K562 treated with DMSO at 1 percent for 4 hours (cell line): ENCODE measurements around the gene ALG9. TPM values are rescaled to one million over a fixed set of nuclear protein-coding genes. Genes with fewer than 3 reads are reported as not detected.

Experiments used
- total RNA-seq: library from RNA; unstranded; fragments of 300-600 nt; gene quantifications from 2 replicates; pipeline ENCODE4 v1.2.3, GENCODE V29; 2022; ENCODE audit not compliant: insufficient read depth

The ALG9 gene, protein sequence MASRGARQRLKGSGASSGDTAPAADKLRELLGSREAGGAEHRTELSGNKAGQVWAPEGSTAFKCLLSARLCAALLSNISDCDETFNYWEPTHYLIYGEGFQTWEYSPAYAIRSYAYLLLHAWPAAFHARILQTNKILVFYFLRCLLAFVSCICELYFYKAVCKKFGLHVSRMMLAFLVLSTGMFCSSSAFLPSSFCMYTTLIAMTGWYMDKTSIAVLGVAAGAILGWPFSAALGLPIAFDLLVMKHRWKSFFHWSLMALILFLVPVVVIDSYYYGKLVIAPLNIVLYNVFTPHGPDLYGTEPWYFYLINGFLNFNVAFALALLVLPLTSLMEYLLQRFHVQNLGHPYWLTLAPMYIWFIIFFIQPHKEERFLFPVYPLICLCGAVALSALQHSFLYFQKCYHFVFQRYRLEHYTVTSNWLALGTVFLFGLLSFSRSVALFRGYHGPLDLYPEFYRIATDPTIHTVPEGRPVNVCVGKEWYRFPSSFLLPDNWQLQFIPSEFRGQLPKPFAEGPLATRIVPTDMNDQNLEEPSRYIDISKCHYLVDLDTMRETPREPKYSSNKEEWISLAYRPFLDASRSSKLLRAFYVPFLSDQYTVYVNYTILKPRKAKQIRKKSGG
- total RNA-seq = 13.7 and 16.7 TPM in 2 replicates

DNA sequence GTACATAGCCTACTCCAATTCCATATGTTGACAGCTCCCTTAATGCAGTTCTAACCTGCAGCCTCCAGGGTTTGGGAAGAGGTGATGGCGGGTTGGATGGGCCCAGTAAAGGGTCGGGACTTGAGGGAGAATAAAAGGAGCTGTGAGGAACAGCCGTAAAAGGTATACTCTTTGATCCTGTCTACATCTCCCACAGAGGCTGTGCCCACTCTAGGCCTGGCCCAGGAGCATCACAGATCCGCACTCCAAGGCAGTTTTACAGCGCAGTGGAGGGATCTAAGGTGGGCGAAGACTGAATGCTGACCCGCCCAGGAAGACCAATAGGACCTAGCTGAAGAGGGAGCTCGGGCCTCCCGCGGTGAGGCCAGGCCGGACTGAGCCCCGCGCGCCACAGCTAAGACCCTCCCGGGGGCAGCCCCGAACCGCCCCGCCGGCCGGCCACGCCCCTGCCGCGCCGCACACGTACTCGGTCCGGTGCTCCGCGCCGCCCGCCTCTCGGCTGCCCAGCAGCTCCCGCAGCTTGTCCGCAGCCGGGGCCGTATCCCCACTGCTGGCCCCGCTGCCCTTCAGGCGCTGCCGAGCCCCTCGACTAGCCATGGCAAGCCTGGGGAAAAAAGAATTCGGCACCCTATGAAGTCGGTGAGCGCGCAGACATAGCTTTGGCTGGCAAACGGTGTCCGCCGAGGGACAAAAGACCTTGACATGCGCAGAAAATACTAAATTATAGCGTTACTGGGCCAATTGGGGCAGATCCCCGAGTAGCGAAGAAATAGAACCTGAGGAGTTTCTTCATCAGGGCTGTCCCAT is at the start of gene ALG9:
Gene ALG9 (minus strand): TSS at position 696 of the 807 bp plus-strand sequence. CDS start 99 bp downstream, at position 597.

DNA sequence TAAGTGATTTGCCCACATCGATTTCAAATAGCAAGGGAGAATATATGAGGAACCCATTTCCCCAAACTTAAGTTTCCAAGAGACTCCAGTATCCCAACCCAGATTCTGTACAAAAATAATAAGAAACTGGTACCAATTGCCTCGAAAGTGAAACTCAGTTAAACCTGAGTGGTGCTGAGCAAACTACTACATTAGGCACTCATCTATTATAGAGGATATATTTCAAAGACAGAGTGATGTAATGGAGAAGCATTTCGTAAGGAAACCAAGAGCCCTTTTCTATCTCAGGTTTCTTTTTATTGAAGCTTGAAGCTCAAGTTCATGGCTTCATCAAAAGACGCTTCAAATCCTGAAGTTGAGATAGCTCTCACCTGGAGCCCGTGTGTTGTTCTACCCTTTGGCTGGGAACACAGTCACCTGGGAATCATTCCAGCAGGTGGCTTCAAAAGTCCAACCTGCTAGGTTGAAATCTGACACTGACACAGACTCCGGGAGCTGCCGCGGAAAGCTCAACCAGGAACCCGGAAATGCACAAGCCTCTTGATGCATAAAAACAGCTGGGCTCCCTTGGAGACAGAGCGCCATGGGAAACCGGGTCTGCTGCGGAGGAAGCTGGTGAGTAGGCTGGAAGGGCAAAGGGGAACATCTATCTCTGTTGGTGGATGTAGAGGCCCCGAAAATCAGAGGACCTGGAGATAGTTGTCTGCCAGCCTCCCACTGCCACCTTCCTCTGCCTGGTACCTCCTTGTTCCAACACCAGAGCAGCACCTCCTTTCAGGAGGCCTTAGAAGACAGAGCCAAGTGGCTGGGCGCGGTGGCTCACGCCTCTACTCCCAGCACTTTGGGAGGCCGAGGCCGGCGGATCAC is 47.2 kb upstream of the ALG9 start, which contains the start of gene C11orf52:
Gene C11orf52 (plus strand): TSS at position 524 of the 867 bp plus-strand sequence. CDS start 60 bp downstream, at position 584.

DNA sequence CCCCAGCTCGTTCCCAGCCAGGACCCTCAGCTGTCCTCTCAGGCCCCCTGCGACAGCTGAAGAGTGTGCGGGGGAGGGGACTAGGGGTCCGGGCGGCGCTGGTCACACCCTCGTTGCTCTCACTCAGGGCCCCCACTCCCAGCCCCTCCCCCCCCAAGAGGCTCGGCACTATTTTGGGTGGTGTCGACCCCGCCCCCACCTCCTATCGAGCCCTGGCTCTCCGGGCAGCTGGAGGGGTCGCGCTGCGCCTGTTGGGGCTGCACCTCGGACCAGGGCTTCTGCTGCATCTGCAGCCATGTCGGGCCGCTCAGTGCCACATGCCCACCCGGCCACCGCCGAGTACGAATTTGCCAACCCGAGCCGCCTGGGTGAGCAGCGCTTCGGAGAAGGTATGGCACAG is 41.2 kb upstream of the ALG9 start, which contains the start of gene HSPB2:
Gene HSPB2 (plus strand): TSS at position 200 of the 400 bp plus-strand sequence. CDS start 96 bp downstream, at position 296.

DNA sequence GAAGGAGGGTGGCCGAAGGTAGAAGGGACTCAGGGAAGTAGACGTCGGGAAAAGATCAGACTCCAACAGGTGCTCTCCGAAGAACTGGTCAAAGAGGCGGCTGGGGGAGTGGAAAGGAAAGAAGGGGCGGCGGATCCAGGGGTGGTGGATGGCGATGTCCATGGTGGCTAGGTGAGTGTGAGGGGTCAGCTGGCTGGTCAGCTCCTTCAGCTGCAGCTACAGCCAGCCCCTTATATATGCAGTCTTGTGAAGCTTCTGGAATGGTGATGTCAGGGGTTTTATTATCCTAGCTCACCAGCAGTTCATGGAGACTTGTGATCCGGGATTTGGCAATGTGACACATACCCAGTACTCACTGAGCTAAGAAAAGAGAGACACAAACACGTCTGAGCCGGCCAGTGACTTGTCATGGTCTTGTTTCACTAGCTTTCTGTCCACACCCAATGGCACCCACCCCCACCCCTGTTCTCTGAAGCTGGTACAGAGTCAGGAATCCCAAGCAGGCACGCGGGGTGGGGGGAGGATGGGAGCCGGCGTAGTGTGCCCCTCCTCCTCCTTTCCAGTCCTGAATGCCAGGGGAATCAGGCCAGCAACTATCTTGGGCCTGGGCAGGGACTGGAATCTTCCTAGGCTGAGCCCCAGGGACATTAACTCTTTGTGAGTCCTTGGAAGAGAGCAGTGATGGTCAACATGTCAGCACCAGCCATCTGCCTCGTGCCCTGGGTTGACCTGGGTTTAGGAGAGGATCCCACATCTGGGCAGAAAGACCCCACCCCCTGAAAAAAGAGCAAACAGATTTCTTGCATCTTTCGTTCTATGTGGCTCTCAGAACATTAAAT is 40.4 kb upstream of the ALG9 start, which contains the start of gene CRYAB:
Gene CRYAB (minus strand): TSS at position 208 of the 839 bp plus-strand sequence. CDS start 46 bp downstream, at position 162.

DNA sequence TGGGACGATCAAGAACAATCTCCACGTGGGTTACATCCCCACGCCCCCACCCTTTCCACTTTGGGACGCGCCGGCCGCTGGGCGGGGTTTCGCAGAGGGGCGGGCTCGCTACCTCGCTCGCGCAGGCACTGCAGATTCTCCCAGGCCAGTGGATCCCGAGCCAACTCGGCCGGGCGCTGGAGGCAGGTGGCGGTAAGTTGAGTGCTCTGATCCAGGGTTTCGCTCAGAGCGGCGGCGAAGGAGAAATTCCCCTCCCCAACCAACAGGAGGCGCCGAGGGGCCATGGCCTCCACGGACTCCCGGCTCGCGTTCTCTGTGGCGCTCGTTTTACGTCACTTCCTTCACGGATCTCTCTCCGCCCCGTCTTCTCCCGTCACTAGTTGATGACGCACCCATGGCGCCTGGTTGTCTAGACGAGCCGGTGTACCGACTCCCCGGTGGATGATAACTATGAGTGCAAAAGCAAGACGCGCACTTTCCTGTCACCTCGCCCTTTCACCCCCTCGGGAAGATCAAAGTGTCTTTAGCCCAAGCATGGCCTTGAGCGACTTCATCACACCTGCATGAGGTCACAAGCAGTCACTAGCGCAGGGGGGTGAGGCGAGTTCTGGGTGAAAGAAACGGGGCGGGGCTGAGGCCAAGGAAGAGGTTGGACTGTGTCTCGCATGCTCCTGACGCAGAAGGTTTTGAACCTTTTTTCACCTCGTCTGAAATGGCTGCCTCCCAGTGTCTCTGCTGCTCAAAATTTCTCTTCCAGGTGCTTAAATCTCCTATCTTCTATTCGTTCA is 7.7 kb upstream of the ALG9 start, which contains the start of the genes CFAP68 and FDXACB1:
Gene CFAP68 (plus strand): TSS at position 693 of the 788 bp plus-strand sequence. CDS start 20 bp downstream, at position 713.
Gene FDXACB1 (minus strand): TSS at position 317 of the 788 bp plus-strand sequence. CDS start 33 bp downstream, at position 284.

DNA sequence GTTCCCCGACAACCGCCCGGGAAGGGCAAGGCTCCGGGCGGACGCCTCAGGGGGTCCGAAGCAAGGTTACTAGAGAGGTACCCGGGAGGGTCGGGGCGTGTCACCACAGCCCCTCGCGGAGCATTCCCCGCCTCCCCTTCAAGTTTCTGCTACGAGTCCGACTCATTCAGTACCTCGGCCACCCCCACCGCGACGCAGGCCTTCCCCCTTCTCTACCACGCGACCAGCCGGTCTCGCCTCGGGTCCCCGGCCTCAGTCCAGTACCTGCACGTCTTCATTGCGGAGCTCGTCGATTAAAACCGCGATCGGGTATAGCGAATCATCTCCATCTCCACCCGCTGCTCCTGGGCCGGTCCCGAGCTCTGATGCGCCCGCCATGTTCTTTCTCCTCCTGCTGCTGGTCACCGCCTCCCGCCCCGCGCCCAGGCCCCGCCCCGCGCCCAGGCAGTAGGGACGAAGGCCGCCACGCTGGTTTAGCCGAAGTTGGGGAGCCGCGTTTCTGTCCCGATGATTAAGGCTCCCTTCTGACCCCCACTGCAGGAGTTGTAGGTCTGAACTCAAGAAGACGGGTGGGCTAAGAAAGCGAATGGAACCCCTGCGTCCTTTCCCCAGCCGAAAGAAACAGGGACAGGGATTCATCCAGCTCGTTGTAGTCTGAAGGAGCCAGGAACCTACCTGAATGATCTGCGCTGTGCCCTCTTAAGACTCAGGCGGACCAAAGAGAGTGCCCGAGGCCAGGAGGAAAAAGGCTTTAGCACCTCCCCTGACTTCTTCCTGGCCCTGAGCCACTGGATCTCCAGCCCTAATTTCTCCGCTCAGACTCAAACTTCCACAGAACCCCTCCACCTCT is 105.2 kb downstream of the ALG9 start, which contains the start of gene PPP2R1B:
Gene PPP2R1B (minus strand): TSS at position 406 of the 850 bp plus-strand sequence. CDS start 28 bp downstream, at position 378.

Other genes with a start within 250 kb of the ALG9 start
- 10.3 and 13.1 TPM in 2 replicates for gene PPP2R1B, start 105.2 kb downstream of the ALG9 start, total RNA-seq
- 0.74 and 0.84 TPM in 2 replicates for gene FDXACB1, start 7.6 kb upstream of the ALG9 start, total RNA-seq
- gene CFAP68, start 8.0 kb upstream of the ALG9 start, total RNA-seq = 23.6 and 32.1 TPM in 2 replicates
- gene CRYAB, start 40.2 kb upstream of the ALG9 start, total RNA-seq = not detected in 2 replicates
- not detected in 2 replicates for gene HSPB2, start 41.2 kb upstream of the ALG9 start, total RNA-seq
- gene C11orf52, start 47.3 kb upstream of the ALG9 start, total RNA-seq = 0.71 TPM in 1 of 2 replicates, not detected in the other
- gene DIXDC1, start 65.8 kb upstream of the ALG9 start, total RNA-seq = 1.4 and 1.9 TPM in 2 replicates
- 35.0 and 35.8 TPM in 2 replicates for gene DLAT, start 153.8 kb upstream of the ALG9 start, total RNA-seq
- 1.2 TPM in 1 of 2 replicates, not detected in the other for gene PIH1D2, start 202.4 kb upstream of the ALG9 start, total RNA-seq
- gene NKAPD1, start 202.7 kb upstream of the ALG9 start, total RNA-seq = 13.3 and 13.5 TPM in 2 replicates
- 45.8 and 65.1 TPM in 2 replicates for gene TIMM8B, start 215.2 kb upstream of the ALG9 start, total RNA-seq
- 96.8 and 108 TPM in 2 replicates for gene SDHD, start 215.3 kb upstream of the ALG9 start, total RNA-seq